ENCODE data around the gene RETN.

Gene RETN

DNA sequence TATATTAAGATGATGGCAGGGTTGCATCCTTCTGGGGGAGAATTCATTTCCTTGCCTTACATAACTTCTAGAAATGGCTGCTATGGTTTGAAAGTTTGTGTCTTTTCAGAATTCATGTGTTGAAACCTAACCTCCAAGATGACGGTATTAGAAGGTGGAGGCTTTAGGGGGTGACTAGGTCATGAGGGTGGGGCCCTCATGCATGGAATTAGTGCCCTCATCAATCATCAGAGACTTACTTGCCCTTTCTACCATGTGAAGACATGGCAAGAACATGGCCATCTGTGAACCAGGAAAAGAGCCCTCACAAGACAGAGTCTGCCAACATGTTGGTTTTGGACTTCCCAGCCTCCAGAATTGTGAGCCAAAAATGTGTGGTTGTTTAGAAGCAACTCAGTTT lies 47.9 kb downstream of the RETN start:
- no peaks in the 10 kb centered on the region for H3K27me3 ChIP-seq (ENCODE audit: control insufficient read depth in 3 of 3, insufficient read depth in 3 of 3, low read depth in 1 of 3, low read length in 3 of 3)
- H3K79me1 ChIP-seq (ENCODE audit: low read depth, low read length), result no peaks in the 10 kb centered on the region
- H3K9me3 ChIP-seq (replicated peaks in 1 of 2; ENCODE audit: control insufficient read depth in 2 of 2, insufficient read depth in 1 of 2, low read depth in 1 of 2, low read length in 2 of 2), result no peaks in the 10 kb centered on the region
- no peak overlapping the region for H2BK12ac ChIP-seq (ENCODE audit: low read length)
- no peak overlapping the region for H3K4me3 ChIP-seq (ENCODE audit: low read length in 2 of 2)
- no peak overlapping the region for H2AFZ ChIP-seq (ENCODE audit: low read length)
- no peak overlapping the region for H2AK5ac ChIP-seq (ENCODE audit: low read depth, low read length)
- H3K4ac ChIP-seq (ENCODE audit: low read length), result no peak overlapping the region
- no peak overlapping the region for H3K18ac ChIP-seq (ENCODE audit: low read length)
- H3K4me2 ChIP-seq (ENCODE audit: insufficient read depth, low read length, poor library complexity, severe bottlenecking), result no peak overlapping the region
- no peak overlapping the region for H4K8ac ChIP-seq (ENCODE audit: low read depth, low read length)
- H3K36me3 ChIP-seq (replicated peaks in 1 of 2; ENCODE audit: control insufficient read depth in 2 of 2, insufficient read depth in 2 of 2, low read length in 2 of 2), result no peaks in the 10 kb centered on the region
- H2BK15ac ChIP-seq (ENCODE audit: low read length), result no peak overlapping the region
- DNase-seq (ENCODE audit: low spot score), result no peak
- no peak overlapping the region for H3K9ac ChIP-seq (ENCODE audit: low read depth, low read length, poor library complexity)
- H3K14ac ChIP-seq (ENCODE audit: low read length), result no peak overlapping the region
- H2BK5ac ChIP-seq (ENCODE audit: low read length), result no peak overlapping the region
- H3K4me1 ChIP-seq (ENCODE audit: control insufficient read depth in 2 of 2, insufficient read depth in 1 of 2, low read depth in 1 of 2, low read length in 2 of 2), result no peaks in the 10 kb centered on the region
- H2BK120ac ChIP-seq (ENCODE audit: low read depth, low read length), result no peak overlapping the region
- no peak overlapping the region for H3K27ac ChIP-seq (replicated peaks; ENCODE audit: low read length)
- H3K23ac ChIP-seq (ENCODE audit: low read depth, low read length, poor library complexity), result no peak overlapping the region
- H4K91ac ChIP-seq (ENCODE audit: low read depth, low read length, poor library complexity), result no peak overlapping the region
- no CpG with 5 or more reads among the region's 1 CpG for WGBS, 2 donors (ENCODE audit: extremely low coverage in 2 of 2, insufficient read length in 2 of 2, insufficient replicate concordance in 1 of 2)

DNA sequence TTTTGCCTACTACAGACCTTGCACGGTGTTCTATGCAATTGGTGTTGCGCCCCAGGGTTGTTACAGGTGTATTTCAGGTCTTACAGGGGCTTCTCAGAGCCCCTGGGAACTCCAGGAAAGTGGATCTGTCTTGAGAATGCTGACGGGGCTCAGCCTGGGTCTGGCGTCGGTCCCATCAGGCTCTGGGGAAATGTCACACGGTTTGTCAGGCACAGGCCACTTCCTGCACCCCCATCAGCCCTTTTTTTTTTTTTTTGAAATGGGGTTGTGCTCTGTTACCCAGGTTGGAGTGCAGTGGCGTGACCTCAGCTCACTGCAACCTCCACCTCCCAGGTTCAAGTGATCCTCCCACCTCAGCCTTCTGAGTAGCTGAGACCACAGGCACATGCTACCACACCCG lies 49.8 kb downstream of the RETN start:
- Histone ChIP-seq H2AFZ (ENCODE audit: low read length) (no peak overlapping the region), H3K79me1 (ENCODE audit: low read depth, low read length) (no peaks in the 10 kb centered on the region), H3K18ac (ENCODE audit: low read length) (no peak overlapping the region), H3K9ac (ENCODE audit: low read depth, low read length, poor library complexity) (no peak overlapping the region), H3K23ac (ENCODE audit: low read depth, low read length, poor library complexity) (no peak overlapping the region), H2BK120ac (ENCODE audit: low read depth, low read length) (no peak overlapping the region), H3K4me2 (ENCODE audit: insufficient read depth, low read length, poor library complexity, severe bottlenecking) (no peak overlapping the region), H3K36me3 (replicated peaks in 1 of 2; ENCODE audit: control insufficient read depth in 2 of 2, insufficient read depth in 2 of 2, low read length in 2 of 2) (no peaks in the 10 kb centered on the region), H2BK15ac (ENCODE audit: low read length) (no peak overlapping the region), H3K27ac (replicated peaks; ENCODE audit: low read length) (no peak overlapping the region), H3K4me3 (ENCODE audit: low read length in 2 of 2) (no peak overlapping the region), H3K27me3 (ENCODE audit: control insufficient read depth in 3 of 3, insufficient read depth in 3 of 3, low read depth in 1 of 3, low read length in 3 of 3) (peaks cover 0 to 5% (median 0%) of the 10 kb centered on the region in 3 experiments), H2BK5ac (ENCODE audit: low read length) (no peak overlapping the region), H2AK5ac (ENCODE audit: low read depth, low read length) (no peak overlapping the region), H3K14ac (ENCODE audit: low read length) (no peak overlapping the region), H4K8ac (ENCODE audit: low read depth, low read length) (no peak overlapping the region), H3K9me3 (replicated peaks in 1 of 2; ENCODE audit: control insufficient read depth in 2 of 2, insufficient read depth in 1 of 2, low read depth in 1 of 2, low read length in 2 of 2) (no peaks in the 10 kb centered on the region), H2BK12ac (ENCODE audit: low read length) (no peak overlapping the region), H3K4me1 (ENCODE audit: control insufficient read depth in 2 of 2, insufficient read depth in 1 of 2, low read depth in 1 of 2, low read length in 2 of 2) (peaks cover 0 to 2% of the 10 kb centered on the region in 2 donors), H4K91ac (ENCODE audit: low read depth, low read length, poor library complexity) (no peak overlapping the region), H3K4ac (ENCODE audit: low read length) (no peak overlapping the region)
- no CpG with 5 or more reads among the region's 8 CpGs for WGBS, 2 donors (ENCODE audit: extremely low coverage in 2 of 2, insufficient read length in 2 of 2, insufficient replicate concordance in 1 of 2)
- no peak for DNase-seq (ENCODE audit: low spot score)
